Retinal pigment epithelial cell (primary cell): ENCODE results near the gene STEAP3.

Source experiments
- DNase-seq: peaks from one replicate; pipeline ENCODE4 v3.0.0-alpha.2; 2010; ENCODE audit warnings: low read depth
- H3K4me3 ChIP-seq: 2 replicates; pipeline ENCODE4 v1.5.1; 2011; ENCODE audit warnings: mild to moderate bottlenecking, low read length, control low read depth, moderate library complexity
- CTCF ChIP-seq: conservative IDR thresholded peaks from 2 replicates; pipeline ENCODE4 v1.5.1; 2011; ENCODE audit warnings: low read depth, low read length, control low read depth, inconsistent platforms

Gene STEAP3, protein sequence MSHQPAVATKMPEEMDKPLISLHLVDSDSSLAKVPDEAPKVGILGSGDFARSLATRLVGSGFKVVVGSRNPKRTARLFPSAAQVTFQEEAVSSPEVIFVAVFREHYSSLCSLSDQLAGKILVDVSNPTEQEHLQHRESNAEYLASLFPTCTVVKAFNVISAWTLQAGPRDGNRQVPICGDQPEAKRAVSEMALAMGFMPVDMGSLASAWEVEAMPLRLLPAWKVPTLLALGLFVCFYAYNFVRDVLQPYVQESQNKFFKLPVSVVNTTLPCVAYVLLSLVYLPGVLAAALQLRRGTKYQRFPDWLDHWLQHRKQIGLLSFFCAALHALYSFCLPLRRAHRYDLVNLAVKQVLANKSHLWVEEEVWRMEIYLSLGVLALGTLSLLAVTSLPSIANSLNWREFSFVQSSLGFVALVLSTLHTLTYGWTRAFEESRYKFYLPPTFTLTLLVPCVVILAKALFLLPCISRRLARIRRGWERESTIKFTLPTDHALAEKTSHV

GRCh38 chr2:119223521-119224390 lies at the start of gene STEAP3:
TSS of gene STEAP3 (plus strand) at chr2:119223834. CDS start at chr2:119231013, 7,179 bp downstream.
- no peak for DNase-seq
- TF ChIP-seq CTCF, result no peak
- peak within 1 kb of the TSS; percentile 63 for H3K4me3 ChIP-seq

DNA sequence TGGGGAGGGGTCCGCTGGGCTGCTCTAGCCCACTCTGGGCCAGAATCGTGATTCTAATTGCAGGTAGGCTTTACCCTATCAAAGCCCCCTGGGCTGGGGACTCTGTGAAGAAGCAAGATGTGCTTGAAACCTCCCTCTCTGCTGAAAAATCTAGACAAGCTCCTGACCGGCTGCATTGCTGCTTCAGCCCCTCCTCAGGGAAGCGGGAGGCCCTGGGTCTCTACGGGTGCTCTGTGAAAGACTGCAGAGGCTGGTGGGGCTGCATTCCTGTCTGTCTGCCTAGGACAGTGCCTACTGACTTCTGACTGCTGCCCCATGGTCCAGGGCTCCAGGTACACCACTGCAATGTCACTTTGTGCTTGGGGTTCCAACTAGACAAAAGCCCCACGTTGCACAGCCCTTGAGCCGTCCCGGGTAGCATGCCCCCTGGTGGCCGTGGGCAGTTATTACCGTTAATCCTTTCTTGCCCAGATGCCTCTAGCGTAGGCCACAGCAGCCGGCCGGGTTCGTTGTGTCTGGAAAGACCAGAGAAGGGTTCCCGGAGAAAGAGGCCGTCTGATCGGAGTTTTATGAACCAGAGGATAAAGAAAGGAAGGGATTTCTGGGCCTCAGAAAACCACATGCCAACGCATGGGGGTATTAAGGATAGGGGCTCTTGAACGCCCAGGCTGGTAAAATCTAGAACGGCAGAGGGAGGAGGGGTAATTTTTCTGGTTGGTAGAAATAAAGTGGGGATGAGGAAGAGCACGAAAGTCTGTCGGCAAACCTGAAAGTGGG lies 49.2 kb upstream of the STEAP3 start:
- TF ChIP-seq CTCF, result peak; percentile 83
- DNase-seq, result no peak
- H3K4me3 ChIP-seq, result no peak overlapping the region

- no peak for DNase-seq
- no peak for TF ChIP-seq CTCF
Observed at GRCh38 chr2:119174993-119175347, 48.7 kb upstream of the STEAP3 start.

DNA sequence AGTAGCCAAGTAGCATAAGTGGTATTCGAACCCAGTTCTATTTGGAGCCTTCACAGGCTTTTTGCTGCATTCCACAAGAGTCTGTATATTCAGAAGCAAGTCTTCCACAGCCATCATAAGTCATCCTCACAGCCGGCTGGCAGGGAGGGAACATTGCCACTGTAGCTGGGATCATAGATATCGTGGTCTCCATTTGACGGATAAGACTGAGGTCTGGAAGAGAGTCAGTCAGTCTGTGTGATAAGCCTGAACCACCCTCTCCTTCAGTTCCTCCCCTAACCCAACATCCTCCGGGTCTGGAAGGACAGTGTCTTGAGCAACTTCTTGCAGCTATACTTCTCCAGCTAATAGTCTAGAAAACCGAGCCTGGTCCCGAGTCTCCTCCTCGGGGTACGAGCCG lies 48.1 kb upstream of the STEAP3 start:
- no peak for TF ChIP-seq CTCF
- no peak for DNase-seq
- no peak overlapping the region for H3K4me3 ChIP-seq

More at GRCh38 chr2:119174993-119175347, 48.7 kb upstream of the STEAP3 start:
- H3K4me3 ChIP-seq, result no peak overlapping the region

- H3K4me3 ChIP-seq, result no peak overlapping the region
- DNase-seq, result no peak
- TF ChIP-seq CTCF, result no peak
Observed at GRCh38 chr2:119177171-119177837, 46.3 kb upstream of the STEAP3 start.

- H3K4me3 ChIP-seq, result no peak overlapping the region
- DNase-seq, result no peak
- no peak for TF ChIP-seq CTCF
Observed at GRCh38 chr2:119177838-119178190, 45.8 kb upstream of the STEAP3 start.
